GM19467 (cell line): ENCODE results near the gene SNPH.
"Not testable (repeated sequence)": the region's sequence is repeated elsewhere in the genome, so short reads cannot be mapped to it uniquely, and the experiment has no call there.

ENCODE experiments used
- ATAC-seq: cut with Tn5 transposase; IDR thresholded peaks from one replicate; pipeline ENCODE4 v1.9.1; 2021; ENCODE audit warnings: mild to moderate bottlenecking, moderate library complexity; ENCODE audit not compliant: unreplicated experiment

The SNPH gene

DNA sequence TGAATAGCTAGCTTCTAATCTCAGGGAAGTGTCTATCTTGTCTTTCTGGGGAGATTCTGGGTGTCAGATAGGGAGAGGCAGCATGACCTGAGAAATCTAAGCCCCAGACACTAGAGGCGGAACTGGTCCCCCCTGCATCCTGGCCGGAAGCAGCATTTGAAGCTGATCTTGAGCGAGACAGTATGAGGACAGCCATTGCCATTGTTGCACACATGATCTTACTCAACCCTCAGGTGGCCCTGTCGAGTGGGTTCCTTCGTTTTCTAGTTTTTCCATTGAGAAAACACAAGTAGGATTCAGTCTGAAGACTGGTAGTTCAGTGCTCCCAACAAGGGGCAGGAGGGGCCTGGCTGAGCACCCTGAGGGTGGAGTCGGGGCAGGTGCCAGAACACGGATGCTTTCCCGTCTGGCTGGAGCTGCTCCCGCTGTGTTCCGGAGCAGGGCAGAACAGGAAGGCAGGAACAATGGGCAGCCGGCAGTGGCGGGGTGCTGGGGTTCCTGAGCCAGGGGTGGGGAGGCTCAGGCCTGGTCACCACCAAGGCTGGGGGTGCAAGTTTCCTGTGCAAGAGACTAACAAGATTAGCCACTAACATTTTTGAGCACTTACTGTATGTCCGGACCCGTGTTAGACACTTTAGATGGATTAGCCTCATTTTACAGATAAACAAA is 70.7 kb downstream of the SNPH start:
- no peak for ATAC-seq

GRCh38 chr20:1337441-1337840 is 71.3 kb downstream of the SNPH start:
- ATAC-seq, result no peak

GRCh38 chr20:1338096-1338495 is 72.0 kb downstream of the SNPH start:
- no peak for ATAC-seq

DNA sequence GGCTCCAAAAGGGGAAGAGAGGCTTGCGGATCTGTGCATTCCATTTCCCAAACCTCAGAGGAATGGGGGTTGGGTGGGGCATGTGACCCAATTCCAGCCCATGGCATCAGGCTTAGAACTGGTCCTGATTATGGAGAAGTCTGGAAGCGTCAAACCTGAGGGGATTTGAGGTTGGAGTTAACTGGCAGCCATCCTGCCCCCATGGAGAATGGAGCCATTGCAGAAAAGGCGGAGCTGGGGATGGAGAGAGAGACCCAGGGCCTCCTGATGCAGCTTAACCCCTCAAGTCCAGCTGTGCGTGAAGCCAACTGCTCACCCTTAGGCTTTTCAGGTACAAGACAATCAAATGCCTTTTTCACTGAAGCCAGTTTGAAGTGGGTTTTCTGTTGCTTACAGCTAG is 72.7 kb downstream of the SNPH start:
- ATAC-seq, result no peak

DNA sequence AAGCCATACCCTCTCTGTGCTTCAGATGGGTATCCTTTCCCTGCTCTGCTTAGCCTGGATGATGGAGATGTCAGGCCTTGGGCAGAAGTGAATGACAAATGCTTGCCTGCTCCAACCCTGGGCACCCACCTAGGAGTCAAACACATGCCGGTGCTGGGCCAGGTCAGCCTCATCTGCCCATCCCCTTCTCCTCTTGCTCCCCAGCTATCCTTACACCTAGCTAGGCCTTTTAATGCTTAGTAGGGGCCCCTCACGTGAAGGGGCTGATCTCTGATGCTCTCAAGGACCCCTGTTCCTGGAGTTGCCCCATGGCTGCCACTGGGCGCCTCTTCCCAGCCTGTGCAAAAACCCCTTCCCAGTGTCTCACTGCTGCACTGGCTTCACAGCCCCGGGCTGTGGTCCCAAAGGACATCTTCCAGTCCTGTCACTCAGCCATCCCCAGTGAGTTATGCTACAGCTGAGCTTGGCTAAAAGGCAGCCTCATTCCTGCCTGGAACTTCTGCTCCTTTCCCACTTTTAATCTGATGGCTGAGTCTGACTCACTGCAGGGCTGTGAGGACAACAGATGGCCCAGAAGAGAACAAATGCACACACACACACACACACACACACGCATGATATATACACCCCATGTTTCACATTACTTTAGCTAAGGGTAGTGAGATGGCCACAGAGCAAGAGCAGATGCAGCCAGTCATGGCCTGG is 75.6 kb downstream of the SNPH start:
- no peak for ATAC-seq

- not testable (repeated sequence) for ATAC-seq
Observed at GRCh38 chr20:1343446-1344124, 77.5 kb downstream of the SNPH start.

GRCh38 chr20:1345030-1345755 is 79.1 kb downstream of the SNPH start:
- no peak for ATAC-seq

DNA sequence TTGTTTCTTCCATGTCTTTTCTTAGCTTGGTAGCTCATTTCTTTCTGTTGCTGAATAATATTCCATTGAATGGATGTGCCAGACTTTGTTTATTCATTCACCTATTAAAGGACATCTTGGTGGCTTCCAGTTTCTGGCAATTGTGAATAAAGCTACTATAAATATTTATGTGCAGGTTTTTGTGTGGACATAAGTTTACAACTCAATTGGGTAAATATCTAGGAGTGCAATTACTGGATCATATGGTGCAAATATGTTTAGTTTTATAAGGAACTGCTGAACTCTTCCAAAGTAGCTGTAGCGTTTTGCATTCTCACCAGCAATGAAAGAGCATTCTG is 79.6 kb downstream of the SNPH start:
- no peak for ATAC-seq

GRCh38 chr20:1346315-1346969 is 80.3 kb downstream of the SNPH start:
- no peak for ATAC-seq

DNA sequence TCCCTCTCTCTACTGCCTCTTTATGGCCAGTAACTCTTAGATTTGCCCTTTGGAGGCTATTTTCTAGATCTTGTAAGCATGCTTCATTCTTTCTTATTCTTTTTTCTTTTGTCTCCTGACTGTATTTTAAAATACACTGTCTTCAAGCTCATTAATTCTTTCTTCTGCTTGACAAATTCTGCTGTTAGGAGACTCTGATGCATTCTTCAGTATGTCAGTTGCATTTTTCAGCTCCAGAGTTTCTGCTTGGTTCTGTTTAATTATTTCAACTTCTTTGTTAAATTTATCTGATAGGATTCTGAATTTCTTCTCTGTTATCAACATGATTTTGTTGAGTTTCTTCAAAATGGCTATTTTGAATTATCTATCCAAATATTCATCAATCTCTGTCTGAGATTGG is 87.9 kb downstream of the SNPH start:
- ATAC-seq, result no peak

DNA sequence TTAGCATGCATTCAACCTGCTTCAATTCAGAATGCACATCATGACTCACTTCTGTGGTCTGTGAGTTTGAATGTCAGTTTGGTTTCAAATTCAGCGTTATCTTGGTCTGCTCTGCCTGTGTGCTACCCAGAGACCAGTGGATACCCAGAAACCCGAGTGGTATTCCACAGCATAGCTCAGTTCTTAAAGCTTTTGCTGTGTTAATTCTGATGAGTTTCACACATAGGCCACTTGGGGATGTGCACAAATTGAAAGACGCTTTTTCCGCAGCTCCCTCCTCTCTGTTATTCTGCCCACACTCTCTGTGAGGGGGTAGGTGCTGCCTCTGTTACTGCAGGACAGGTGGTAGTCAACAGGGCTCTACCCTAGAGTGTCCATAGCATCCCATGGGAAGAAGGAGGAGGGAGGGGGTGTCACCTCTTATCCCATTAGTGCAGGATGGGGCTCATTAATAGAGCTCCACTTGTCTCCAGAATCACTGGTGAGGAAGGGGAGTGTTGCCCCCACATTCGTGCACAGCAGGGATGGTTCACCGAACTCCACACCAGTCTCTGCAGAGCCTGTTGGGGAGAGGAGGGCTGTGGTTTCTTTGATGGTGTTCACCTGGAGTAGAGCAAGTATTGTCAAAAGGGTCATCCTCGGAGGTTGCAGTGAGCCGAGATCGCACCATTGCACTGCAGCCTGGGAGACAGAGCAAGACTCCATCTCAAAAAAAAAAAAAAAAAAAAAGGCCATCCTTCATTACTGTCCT is 92.0 kb downstream of the SNPH start:
- ATAC-seq, result no peak
